ENCODE data around the gene COQ3.

COQ3 gene

GRCh38 chr6:99330159-99330558 lies 63.8 kb downstream of the COQ3 start:
- FAIRE-seq, result no peak

DNA sequence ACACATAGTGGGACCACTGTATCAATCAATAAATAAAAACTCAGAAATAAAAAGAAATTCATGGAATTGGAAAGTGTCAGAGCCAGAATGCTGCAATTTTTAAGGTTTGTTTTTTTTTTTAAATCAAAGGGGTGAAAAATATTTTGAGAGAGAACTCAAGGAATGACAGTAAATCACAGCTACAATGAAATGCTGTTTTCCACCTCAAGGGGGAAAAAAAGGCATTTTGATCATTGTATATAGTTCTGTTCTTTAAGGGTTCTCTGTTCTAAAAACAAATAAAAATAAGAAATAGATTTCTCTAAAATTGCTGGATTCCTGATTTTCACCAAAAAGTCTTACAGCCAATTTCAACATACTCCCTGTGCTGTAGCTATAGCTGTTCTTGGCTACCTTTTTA lies 69.0 kb downstream of the COQ3 start:
- no peak for FAIRE-seq
